ENCODE measurements around the gene TOMM20. TPM values are rescaled to one million over a fixed set of nuclear protein-coding genes. Genes with fewer than 3 reads are reported as not detected.

The TOMM20 gene
- total RNA-seq, 1 experiment from 2014 or later, result 197 TPM

- Histone ChIP-seq H2AFZ (ENCODE audit: low read length) (no peak overlapping the region), H3K27me3 (ENCODE audit: insufficient read depth, low read length) (no peaks in the 10 kb centered on the region)
- H3K27ac Mint-ChIP-seq, result peak overlapping the region in 1 of 3 experiments; percentile 72; a peak in 1 of 7 replicates
These were observed 58.8 kb downstream of the TOMM20 start for GRCh38 chr1:235069577-235070563.

More at GRCh38 chr1:235069577-235070563, 58.8 kb downstream of the TOMM20 start:
- Histone ChIP-seq H4K8ac (replicated peaks; ENCODE audit: insufficient read length, low read depth, low read length) (no peak overlapping the region), H3K18ac (ENCODE audit: insufficient read length, low read depth, low read length) (no peak overlapping the region), H3K4me2 (ENCODE audit: insufficient read depth, insufficient read length, low read length) (no peak overlapping the region), H2BK12ac (ENCODE audit: insufficient read length, low read depth, low read length) (no peak overlapping the region), H3K56ac (ENCODE audit: insufficient read length, low read depth, low read length) (no peak overlapping the region), H3K79me1 (ENCODE audit: insufficient read depth, low read depth, low read length, poor library complexity, severe bottlenecking) (no peaks in the 10 kb centered on the region), H3K14ac (ENCODE audit: insufficient read depth, low read length) (no peak overlapping the region; the same call in 1 of the 2 replicates), H3K79me2 (ENCODE audit: insufficient read depth, low read length) (no peaks in the 10 kb centered on the region), H3K4me1 (ENCODE audit: insufficient read depth, low read length) (no peaks in the 10 kb centered on the region), H3K23me2 (ENCODE audit: insufficient read length, low read depth, low read length, poor library complexity, severe bottlenecking) (no peaks in the 10 kb centered on the region), H2BK20ac (ENCODE audit: low read depth, low read length, poor library complexity, severe bottlenecking) (no peak overlapping the region), H3K23ac (ENCODE audit: insufficient read length, low read depth, low read length) (no peak overlapping the region), H4K91ac (ENCODE audit: insufficient read length, low read depth, low read length) (no peak overlapping the region), H3T11ph (ENCODE audit: low read length) (no peak overlapping the region), H2BK120ac (ENCODE audit: low read depth, low read length, poor library complexity, severe bottlenecking) (no peak overlapping the region), H2BK15ac (ENCODE audit: low read depth, low read length) (no peak overlapping the region), H3K4ac (ENCODE audit: low read depth, low read length) (no peak overlapping the region), H3K9ac (ENCODE audit: extremely low read depth, insufficient read length, low read length) (no peak overlapping the region), H2BK5ac (ENCODE audit: insufficient read length, low read length) (no peak overlapping the region), H4K20me1 (ENCODE audit: control insufficient read depth, insufficient read depth, insufficient read length) (no peaks in the 10 kb centered on the region), H4K5ac (ENCODE audit: insufficient read length, low read depth, low read length) (no peak overlapping the region), H2AK5ac (ENCODE audit: insufficient read length, low read length) (no peak overlapping the region), H3K27ac (ENCODE audit: insufficient read length, low read depth, low read length) (no peak overlapping the region), H3K9me3 (ENCODE audit: control insufficient read depth, low read depth, low read length) (no peaks in the 10 kb centered on the region)
- Mint-ChIP-seq H3K4me3 (no peak overlapping the region), H3K36me3 (ENCODE audit: insufficient read depth in 1 of 3, low read depth in 3 of 3) (no peaks in the 10 kb centered on the region), H3K4me1 (peaks cover 19 to 21% of the 10 kb centered on the region in 2 experiments), H3K9me3 (no peaks in the 10 kb centered on the region), H3K27me3 (ENCODE audit: low read depth) (no peaks in the 10 kb centered on the region)
- no CpG with 5 or more reads among the region's 34 CpGs for WGBS (ENCODE audit: extremely low coverage, insufficient read length, low lambda C conversion rate)
- TF ChIP-seq CTCF (conservative IDR thresholded peaks at IDR 0.05), result no peak
- no peak for DNase-seq

Measured in H9 (cell line).